HepG2 (cell line): ENCODE data around the gene EPHX1. TPM values are rescaled to one million over a fixed set of nuclear protein-coding genes. Genes with fewer than 3 reads are reported as not detected.

ENCODE experiments used
- CEBPG ChIP-seq: IDR thresholded peaks from 2 replicates; pipeline ENCODE4 v1.6.1; 2016
- CEBPZ ChIP-seq: IDR thresholded peaks from 2 replicates; pipeline ENCODE4 v1.6.1; 2012; ENCODE audit warnings: low read length, improper control_type of control experiment
- DZIP1 ChIP-seq: sonication (generic); formaldehyde crosslinking; IDR thresholded peaks from 2 replicates; pipeline ENCODE4 v1.5.0; 2020; ENCODE audit warnings: mild to moderate bottlenecking, missing genetic modification reagents
- GTF3A ChIP-seq: sonication (generic); formaldehyde crosslinking; conservative IDR thresholded peaks from 2 replicates; pipeline ENCODE4 v1.4.0; 2020; ENCODE audit warnings: mild to moderate bottlenecking, missing genetic modification reagents
- ISX ChIP-seq: sonication (generic); formaldehyde crosslinking; conservative IDR thresholded peaks from 2 replicates; pipeline ENCODE4 v1.5.0; 2020; ENCODE audit warnings: missing genetic modification reagents
- NFATC3 ChIP-seq: sonication (generic); formaldehyde crosslinking; IDR thresholded peaks from 2 replicates; pipeline ENCODE4 v1.5.1; 2020; ENCODE audit warnings: mild to moderate bottlenecking, missing genetic modification reagents
- POLR2A ChIP-seq, 2 experiments: IDR thresholded peaks; 2 replicates each; pipeline ENCODE4 v1.6.1; 2011; ENCODE audit warnings: low read depth in 2 of 2, low read length in 2 of 2, mild to moderate bottlenecking in 1 of 2, moderate library complexity in 1 of 2; ENCODE audit not compliant: insufficient read depth in 1 of 2
- RAD51 ChIP-seq: fragments of 450-650 bp; IDR thresholded peaks from 2 replicates; pipeline ENCODE4 v1.6.1; 2016; ENCODE audit warnings: borderline replicate concordance
- RBM39 ChIP-seq: fragments of 200-400 bp; formaldehyde crosslinking; IDR thresholded peaks from one replicate; pipeline ENCODE4 v1.6.1; 2018; ENCODE audit warnings: antibody characterized with exemption, mild to moderate bottlenecking, low read depth, low read length; ENCODE audit not compliant: poor library complexity, severe bottlenecking
- SMC3 ChIP-seq: IDR thresholded peaks from 2 replicates; pipeline ENCODE4 v1.6.1; 2011; ENCODE audit warnings: low read length, improper control_type of control experiment
- SNAI1 ChIP-seq: sonication (generic); formaldehyde crosslinking; IDR thresholded peaks from 2 replicates; pipeline ENCODE4 v1.5.0; 2020; ENCODE audit warnings: mild to moderate bottlenecking, missing genetic modification reagents, borderline replicate concordance
- SOX5 ChIP-seq: IDR thresholded peaks from 2 replicates; pipeline ENCODE4 v1.6.1; 2016; ENCODE audit warnings: borderline replicate concordance
- SRSF4 ChIP-seq: fragments of 200-400 bp; formaldehyde crosslinking; IDR thresholded peaks from one replicate; pipeline ENCODE4 v1.6.1; 2018; ENCODE audit warnings: mild to moderate bottlenecking, low read depth, low read length, moderate library complexity; ENCODE audit not compliant: poor library complexity, severe bottlenecking
- SUZ12 ChIP-seq: fragments of 150-350 bp; IDR thresholded peaks from 2 replicates; pipeline ENCODE4 v1.6.1; 2014; ENCODE audit warnings: low read depth, low read length
- ZEB1 ChIP-seq: IDR thresholded peaks from 2 replicates; pipeline ENCODE4 v1.6.1; 2012; ENCODE audit warnings: mild to moderate bottlenecking, low read depth, inconsistent platforms; ENCODE audit not compliant: insufficient replicate concordance
- ZFP36 ChIP-seq: fragments of 150-350 bp; IDR thresholded peaks from 2 replicates; pipeline ENCODE4 v1.6.1; 2018; ENCODE audit warnings: borderline replicate concordance, low read length, low read depth; ENCODE audit not compliant: partially characterized antibody
- ZKSCAN8 ChIP-seq: IDR thresholded peaks from 2 replicates; pipeline ENCODE4 v1.6.1; 2016; ENCODE audit warnings: borderline replicate concordance, missing genetic modification reagents, missing compliant biosample characterization
- ZNF136 ChIP-seq: sonication (generic); formaldehyde crosslinking; IDR thresholded peaks from 2 replicates; pipeline ENCODE4 v1.8.1; 2022; ENCODE audit warnings: low read depth, mild to moderate bottlenecking, moderate library complexity, missing genetic modification reagents
- ZNF234 ChIP-seq: sonication (generic); formaldehyde crosslinking; conservative IDR thresholded peaks from 2 replicates; pipeline ENCODE4 v1.5.1; 2020; ENCODE audit warnings: mild to moderate bottlenecking, missing genetic modification reagents
- ZNF879 ChIP-seq: sonication (generic); formaldehyde crosslinking; IDR thresholded peaks from 2 replicates; pipeline ENCODE4 v1.8.1; 2023; ENCODE audit warnings: missing genetic modification reagents
- ZSCAN29 ChIP-seq: sonication (generic); formaldehyde crosslinking; conservative IDR thresholded peaks from 2 replicates; pipeline ENCODE4 v1.4.0; 2020; ENCODE audit warnings: mild to moderate bottlenecking, missing genetic modification reagents
- polyA plus RNA-seq, 8 experiments: library from polyadenylated mRNA; depleted of rRNA in 3 of 8; stranded (reverse) in 7 of 8; unstranded in 1 of 8; fragments of >200 nt; fragmentation: Illumina TruSeq in 4 of 8; extraction: Trizol in 4 of 8; gene quantifications; 2 replicates each; pipeline versions ENCODE4 v1.2.1 to v1.2.3, GENCODE V29; 2011 to 2016; ENCODE audit warnings: low read depth in 4 of 8, missing spikeins in 1 of 8, mixed read lengths in 1 of 8; ENCODE audit not compliant: insufficient read depth in 1 of 8
- total RNA-seq, 5 experiments: library from RNA; depleted of rRNA; stranded (reverse); fragments of >200 nt; fragmentation: Illumina TruSeq; extraction: Trizol; gene quantifications; 2 replicates each; pipeline ENCODE4 v1.2.3, GENCODE V29; 2016; ENCODE audit warnings: low read depth in 1 of 5
- TF ChIP-seq, protein P1 (sequence below): sonication (generic); formaldehyde crosslinking; IDR thresholded peaks from 2 replicates; pipeline ENCODE4 v1.8.1; 2023; ENCODE audit warnings: mild to moderate bottlenecking, moderate library complexity, missing genetic modification reagents
- TF ChIP-seq, protein P2 (sequence below): sonication (generic); formaldehyde crosslinking; conservative IDR thresholded peaks from 2 replicates; pipeline ENCODE4 v1.4.0; 2020; ENCODE audit warnings: missing genetic modification reagents

EPHX1 gene
- total and polyA plus RNA-seq, 2 of the 13 experiments (the other 11 are each of a cell fraction or from before 2014, with no cell fraction given), result 27.7 to 36.5 TPM

GRCh38 chr1:225777058-225777582 is 32.8 kb upstream of the EPHX1 start (continued):
- TF ChIP-seq ZNF136 (CRISPR knock-in tag), result no peak
- no peak for TF ChIP-seq RAD51
- no peak for TF ChIP-seq ZKSCAN8 (CRISPR knock-in tag)
- TF ChIP-seq ZNF879 (CRISPR knock-in tag), result no peak
- no peak for TF ChIP-seq CEBPZ
- no peak for TF ChIP-seq ZSCAN29 (CRISPR knock-in tag)
- 0 out of 2 replicates have a peak, but pooled peaks have one; percentile 27 for TF ChIP-seq SMC3
- TF ChIP-seq, protein P1, sequence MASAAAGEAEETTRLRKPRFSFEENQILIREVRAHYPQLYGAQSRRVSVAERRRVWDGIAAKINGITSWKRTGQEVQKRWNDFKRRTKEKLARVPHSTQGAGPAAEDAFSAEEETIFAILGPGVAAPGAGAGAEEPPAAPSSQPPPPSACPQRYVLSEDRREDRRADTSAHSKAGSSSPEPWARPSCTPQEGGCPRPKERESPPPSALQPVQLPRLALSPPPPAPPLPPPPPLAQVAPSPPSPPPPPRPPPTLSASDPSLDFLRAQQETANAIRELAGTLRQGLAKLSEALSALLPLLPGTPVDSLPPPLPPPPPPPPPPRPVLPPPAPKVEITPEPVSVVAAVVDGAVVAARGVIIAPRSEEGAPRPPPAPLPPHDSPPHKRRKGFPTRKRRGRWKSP, result peak; percentile 17; the same call in 1 of the 2 replicates
- TF ChIP-seq SOX5 (CRISPR knock-in tag), result no peak
- TF ChIP-seq DZIP1 (CRISPR knock-in tag), result no peak
- TF ChIP-seq SUZ12, result no peak
- TF ChIP-seq NFATC3 (CRISPR knock-in tag), result 0 out of 2 replicates have a peak, but pooled peaks have one; percentile 19
- no peak for TF ChIP-seq GTF3A (CRISPR knock-in tag)
- no peak for TF ChIP-seq SNAI1 (CRISPR knock-in tag)
- peak; percentile 58 for TF ChIP-seq ZEB1
- TF ChIP-seq, protein P2, sequence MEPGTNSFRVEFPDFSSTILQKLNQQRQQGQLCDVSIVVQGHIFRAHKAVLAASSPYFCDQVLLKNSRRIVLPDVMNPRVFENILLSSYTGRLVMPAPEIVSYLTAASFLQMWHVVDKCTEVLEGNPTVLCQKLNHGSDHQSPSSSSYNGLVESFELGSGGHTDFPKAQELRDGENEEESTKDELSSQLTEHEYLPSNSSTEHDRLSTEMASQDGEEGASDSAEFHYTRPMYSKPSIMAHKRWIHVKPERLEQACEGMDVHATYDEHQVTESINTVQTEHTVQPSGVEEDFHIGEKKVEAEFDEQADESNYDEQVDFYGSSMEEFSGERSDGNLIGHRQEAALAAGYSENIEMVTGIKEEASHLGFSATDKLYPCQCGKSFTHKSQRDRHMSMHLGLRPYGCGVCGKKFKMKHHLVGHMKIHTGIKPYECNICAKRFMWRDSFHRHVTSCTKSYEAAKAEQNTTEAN (CRISPR knock-in tag), result peak; percentile 27; the same call in 1 of the 2 replicates
- no peak for TF ChIP-seq SRSF4
- TF ChIP-seq ISX (CRISPR knock-in tag), result 0 out of 2 replicates have a peak, but pooled peaks have one; percentile 75
- no peak for TF ChIP-seq RBM39
- TF ChIP-seq ZFP36, result no peak
- TF ChIP-seq POLR2A (IDR thresholded peaks at IDR 0.05; ENCODE audit: insufficient read depth in 1 of 2, low read depth in 2 of 2, low read length in 2 of 2), result 0 out of 4 replicates have a peak, but pooled peaks of 1 of the 2 experiments have one; percentile 2
- no peak for TF ChIP-seq ZNF234 (CRISPR knock-in tag)
- TF ChIP-seq CEBPG (CRISPR knock-in tag), result no peak
